Cerebellar nuclear complex (tissue), 1 donor: ENCODE results near the gene ACSL5.
A peak's percentile ranks its signal among the peaks of the same experiment; 100 is the strongest.

ENCODE experiments used
- DNase-seq, 2 experiments: peaks; one replicate each; lab custom pipeline; 2025; lab: John Stamatoyannopoulos, UW

ACSL5 gene

DNA sequence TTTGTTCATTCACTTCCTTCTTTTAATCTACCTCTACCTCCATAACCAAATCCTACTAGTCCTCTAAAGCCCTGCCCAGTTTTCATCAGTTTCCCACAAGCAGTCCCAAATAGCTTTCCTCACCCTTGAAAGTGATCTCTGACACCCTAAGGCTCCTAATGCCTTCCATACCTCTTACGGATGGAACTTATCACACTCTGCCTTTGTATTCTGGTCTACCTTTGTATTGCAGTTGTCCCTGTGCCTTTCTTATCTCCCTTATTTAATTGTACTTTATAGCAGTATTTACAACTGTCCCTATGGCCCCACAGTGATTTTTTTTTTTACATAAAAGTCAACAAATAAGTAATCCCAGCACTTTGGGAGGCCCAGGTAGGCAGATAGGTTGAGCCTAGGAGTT, 33.8 kb downstream of the ACSL5 start:
- DNase-seq: no peak

- DNase-seq: no peak
Observed at GRCh38 chr10:112409299-112409698, 35.4 kb downstream of the ACSL5 start.

GRCh38 chr10:112409755-112410154, 35.8 kb downstream of the ACSL5 start:
- no peak for DNase-seq

DNA sequence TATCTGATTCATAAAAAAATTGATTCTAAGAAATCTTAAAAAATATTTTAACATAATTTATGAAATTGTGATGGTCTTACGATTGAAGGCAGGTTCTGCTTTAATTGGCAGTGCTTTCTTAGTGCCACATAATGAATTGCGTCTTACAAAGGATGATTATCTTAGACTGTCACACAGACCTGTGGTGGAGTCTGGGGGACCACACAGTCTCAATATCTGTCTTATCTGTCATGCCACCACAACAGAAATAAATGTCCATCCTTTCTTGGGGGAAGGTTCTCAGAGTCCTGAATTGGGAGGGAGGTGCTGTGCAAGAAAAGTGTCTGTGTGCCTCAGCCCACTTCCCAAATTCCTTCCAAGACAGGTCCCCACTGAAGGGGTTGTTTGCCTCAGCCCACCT, 38.8 kb downstream of the ACSL5 start:
- DNase-seq: no peak

- DNase-seq: no peak
Observed at GRCh38 chr10:112421731-112422130, 47.8 kb downstream of the ACSL5 start.

- no peak for DNase-seq
Observed at GRCh38 chr10:112424651-112425050, 50.7 kb downstream of the ACSL5 start.

GRCh38 chr10:112426111-112426510, 52.2 kb downstream of the ACSL5 start:
- no peak for DNase-seq

DNA sequence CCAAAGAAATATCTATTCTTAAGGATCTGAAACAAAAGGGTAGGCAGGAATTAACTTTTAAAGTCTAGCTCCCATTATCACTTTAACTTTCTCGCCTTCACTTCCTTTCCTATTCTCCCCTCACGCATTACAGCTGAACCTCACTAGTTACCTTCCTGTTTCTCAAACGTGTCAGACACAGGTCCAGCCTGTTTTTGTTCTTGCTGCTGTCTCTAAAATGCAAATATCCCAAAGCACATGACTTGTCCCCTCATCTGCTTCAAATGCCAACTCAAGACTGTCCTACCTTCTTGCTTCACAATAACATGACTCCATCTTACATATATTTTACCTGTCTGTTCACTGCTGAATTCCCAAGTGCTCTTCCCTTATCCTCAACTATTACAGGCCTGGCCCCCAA, 55.2 kb downstream of the ACSL5 start:
- no peak for DNase-seq

DNA sequence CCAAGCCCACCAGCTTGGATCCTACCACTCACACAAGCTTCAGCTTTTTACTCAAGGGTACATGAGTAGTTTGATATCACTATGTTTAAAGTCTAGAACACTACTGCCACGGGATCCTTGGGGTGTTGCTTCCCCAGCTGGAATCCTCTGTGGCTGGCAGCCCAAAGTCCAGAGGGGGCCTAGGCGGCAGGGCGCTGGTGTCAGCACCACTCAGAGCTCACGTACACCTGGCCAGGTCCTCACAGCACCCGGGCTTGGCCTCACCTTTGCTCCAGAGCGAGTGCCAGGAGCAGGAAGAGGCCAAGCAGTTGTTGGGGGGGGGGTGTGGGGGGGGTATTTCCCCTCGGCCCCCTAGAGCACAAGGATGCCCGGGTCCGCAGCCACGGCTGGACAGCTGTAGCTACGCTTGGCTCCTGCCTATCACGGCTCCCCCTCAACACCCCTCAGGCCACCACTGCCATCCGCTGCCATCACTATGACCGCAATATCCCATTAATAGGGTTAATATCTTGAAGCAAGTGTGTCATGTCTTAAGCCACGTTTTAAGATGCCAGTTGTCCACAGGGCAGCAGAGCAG, 55.8 kb downstream of the ACSL5 start:
- no peak for DNase-seq

- no peak for DNase-seq
Observed at GRCh38 chr10:112433136-112433535, 59.2 kb downstream of the ACSL5 start.

- DNase-seq: no peak
Observed at GRCh38 chr10:112434988-112435619, 61.2 kb downstream of the ACSL5 start.

DNA sequence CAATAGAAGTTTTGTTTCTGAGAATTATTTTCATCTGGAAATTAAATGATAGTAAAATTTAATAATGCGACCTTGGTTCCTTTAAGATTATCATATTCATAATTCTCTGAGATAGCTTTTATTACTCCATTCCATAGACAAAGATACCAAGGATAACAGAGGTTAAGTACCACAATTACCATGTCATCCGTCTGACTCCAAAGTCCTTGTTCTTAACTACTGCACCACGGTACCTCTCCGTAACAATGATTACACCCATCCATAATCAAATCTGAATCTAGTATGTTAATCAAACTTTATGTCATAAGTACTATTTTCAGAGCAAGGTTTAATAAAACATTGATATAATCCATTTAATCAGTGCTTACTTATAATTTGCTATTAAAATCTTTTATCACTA, 64.4 kb downstream of the ACSL5 start:
- no peak for DNase-seq

- no peak for DNase-seq
Observed at GRCh38 chr10:112441520-112441919, 67.6 kb downstream of the ACSL5 start.

GRCh38 chr10:112442063-112442462, 68.1 kb downstream of the ACSL5 start:
- DNase-seq: no peak

- no peak for DNase-seq
Observed at GRCh38 chr10:112446055-112446854, 72.3 kb downstream of the ACSL5 start.

- peak in 1 of 2 experiments; percentile 48 for DNase-seq
Observed at GRCh38 chr10:112446855-112447619, 73.1 kb downstream of the ACSL5 start, which contains the start of the genes VTI1A and ZDHHC6. Gene VTI1A (plus strand): TSS chr10:112447215. CDS start chr10:112447374, 159 bp downstream. Gene ZDHHC6 (minus strand): TSS chr10:112446914. CDS start chr10:112445436, 1,478 bp downstream.

DNA sequence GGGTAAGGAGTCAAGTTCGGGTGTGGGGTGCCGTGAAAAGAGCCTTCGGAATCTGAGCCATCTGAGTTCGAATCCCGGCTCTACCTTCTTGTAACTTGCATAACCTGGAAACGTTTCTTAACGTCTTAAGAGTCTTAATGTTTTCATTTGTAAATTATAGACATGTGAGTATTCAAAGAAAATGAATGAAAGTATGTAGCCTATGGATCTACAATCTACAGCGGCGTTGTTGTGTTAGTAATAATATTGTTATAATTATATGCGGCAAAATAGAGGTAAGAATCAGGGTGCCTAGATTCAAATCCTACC, 73.7 kb downstream of the ACSL5 start:
- no peak for DNase-seq

DNA sequence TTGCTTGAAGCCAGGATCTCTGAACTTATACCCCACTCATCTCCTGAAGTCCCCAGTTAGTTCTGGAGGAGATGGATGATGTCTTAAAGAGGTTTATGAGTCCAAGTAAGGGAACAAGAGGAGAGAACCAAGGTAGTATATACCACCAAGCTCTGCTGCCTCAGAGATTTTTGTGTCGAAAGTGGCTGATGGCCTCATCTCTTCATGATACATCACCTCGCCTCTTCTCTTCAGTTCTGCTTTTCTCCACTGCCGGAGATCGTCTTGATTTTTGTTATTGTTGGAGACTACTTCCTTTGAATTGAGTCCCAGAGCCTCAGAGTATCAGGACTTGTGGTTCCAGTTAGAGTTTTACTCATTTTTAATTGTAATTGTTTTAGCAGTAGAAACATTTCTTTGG, 75.0 kb downstream of the ACSL5 start:
- DNase-seq: no peak

GRCh38 chr10:112454910-112455779, 81.2 kb downstream of the ACSL5 start:
- no peak for DNase-seq

- DNase-seq: no peak
Observed at GRCh38 chr10:112456533-112456932, 82.6 kb downstream of the ACSL5 start.

DNA sequence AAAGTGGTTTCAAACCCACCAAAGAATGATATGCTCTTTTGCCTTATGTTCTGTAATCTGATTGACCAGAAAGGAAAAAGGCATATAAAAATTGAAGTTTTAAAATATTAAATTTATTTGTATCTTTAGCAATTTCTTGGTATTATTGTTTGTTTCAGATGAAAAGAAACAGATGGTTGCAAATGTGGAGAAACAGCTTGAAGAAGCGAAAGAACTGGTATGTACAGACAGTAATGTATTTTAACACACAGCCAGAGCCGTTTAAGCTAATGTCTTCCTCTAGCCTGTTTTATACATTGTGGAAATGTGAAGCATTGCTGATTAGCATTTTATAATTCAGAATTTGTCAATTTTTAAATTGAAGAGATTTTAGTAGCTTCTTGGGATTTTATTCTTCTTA, 86.5 kb downstream of the ACSL5 start:
- no peak for DNase-seq
